HEK293 (cell line): ENCODE measurements around the gene MCTP1.

Source experiments
- CTCF ChIP-seq: fragments of 450-650 bp; formaldehyde crosslinking; IDR thresholded peaks from 2 replicates; pipeline ENCODE4 v1.5.1; 2016; ENCODE audit warnings: missing biosample characterization, missing genetic modification characterization
- KLF10 ChIP-seq: fragments of 450-650 bp; IDR thresholded peaks from 2 replicates; pipeline ENCODE4 v1.5.1; 2018; ENCODE audit warnings: missing biosample characterization, mild to moderate bottlenecking, missing genetic modification characterization
- ZBTB49 ChIP-seq: fragments of 450-650 bp; formaldehyde crosslinking; IDR thresholded peaks from 2 replicates; pipeline ENCODE4 v1.5.1; 2016; ENCODE audit warnings: missing biosample characterization, missing genetic modification characterization, low read depth
- ZNF140 ChIP-seq: fragments of 450-650 bp; formaldehyde crosslinking; IDR thresholded peaks from 2 replicates; pipeline ENCODE4 v1.5.1; 2016; ENCODE audit warnings: missing biosample characterization, missing genetic modification characterization
- ZNF521 ChIP-seq: fragments of 450-650 bp; formaldehyde crosslinking; IDR thresholded peaks from 2 replicates; pipeline ENCODE4 v1.5.1; 2017; ENCODE audit warnings: missing biosample characterization, mild to moderate bottlenecking, missing genetic modification characterization
- ZNF529 ChIP-seq: fragments of 450-650 bp; formaldehyde crosslinking; IDR thresholded peaks from 2 replicates; pipeline ENCODE4 v1.5.1; 2017; ENCODE audit warnings: missing genetic modification characterization, missing biosample characterization; ENCODE audit not compliant: insufficient replicate concordance

- TF ChIP-seq KLF10 (tag by site-specific recombination) (0 out of 2 replicates have a peak, but pooled peaks have one; percentile 12), ZNF529 (tag by site-specific recombination) (no peak), ZNF521 (tag by site-specific recombination) (no peak), CTCF (tag by site-specific recombination) (no peak), ZNF140 (no peak), ZBTB49 (tag by site-specific recombination) (no peak)
Observed at GRCh38 chr5:94777056-94777880, 507.6 kb downstream of the MCTP1 start.
